ENCODE data around the gene PM20D2.

Gene PM20D2

DNA sequence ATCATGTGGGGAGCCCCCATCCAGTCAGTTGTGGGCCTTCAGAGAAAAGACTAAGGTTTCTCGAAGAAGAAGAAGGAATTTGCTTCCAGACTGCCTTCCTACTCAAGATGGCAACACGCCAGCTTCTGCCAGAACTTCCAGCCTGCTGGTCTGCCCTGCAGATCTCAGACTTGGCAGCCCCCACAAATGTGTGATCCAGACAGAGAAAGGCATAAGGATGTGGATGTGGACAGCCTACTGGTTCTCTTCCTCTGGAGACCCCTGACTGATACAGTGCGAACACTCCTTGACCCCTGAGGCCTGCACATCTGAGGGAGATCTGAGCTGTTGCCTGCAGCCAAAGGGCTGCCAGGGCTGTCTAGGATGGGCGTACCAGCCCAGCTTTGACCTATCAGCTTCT, 62.7 kb downstream of the PM20D2 start:
- no peaks in the 10 kb centered on the region for H3K4me1 Mint-ChIP-seq
- no peak for ATAC-seq
- no peak for DNase-seq
- H3K27me3 Mint-ChIP-seq = peaks cover 2% of the 10 kb centered on the region
- H3K36me3 Mint-ChIP-seq (ENCODE audit: low read depth) = no peaks in the 10 kb centered on the region
- H3K4me3 Mint-ChIP-seq = no peak overlapping the region
- H3K27ac Mint-ChIP-seq = no peak overlapping the region
- no peaks in the 10 kb centered on the region for H3K9me3 Mint-ChIP-seq

DNA sequence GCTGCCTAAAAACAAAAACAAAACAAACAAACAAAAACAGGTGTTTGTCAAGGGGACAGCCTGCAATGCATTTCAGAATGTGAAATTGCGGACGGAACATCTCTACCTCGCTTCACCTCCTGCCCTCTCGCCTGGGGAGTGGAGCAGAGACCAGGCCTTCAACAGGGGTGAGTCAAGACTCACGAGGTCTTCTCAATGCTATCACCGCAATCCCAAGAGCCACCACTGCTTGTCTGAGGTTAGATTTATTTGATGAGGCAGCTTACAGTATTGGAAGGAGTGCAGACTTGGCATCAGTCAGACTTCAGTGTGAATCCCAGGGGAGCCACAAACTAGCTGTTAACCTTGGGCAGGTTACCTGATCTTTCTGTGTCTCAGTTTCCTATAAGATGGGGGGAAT, 63.6 kb downstream of the PM20D2 start:
- peaks cover 4% of the 10 kb centered on the region for H3K27me3 Mint-ChIP-seq
- no peak overlapping the region for H3K4me3 Mint-ChIP-seq
- ATAC-seq (no peak), DNase-seq (no peak)
- H3K36me3 Mint-ChIP-seq (ENCODE audit: low read depth) = no peaks in the 10 kb centered on the region
- H3K27ac Mint-ChIP-seq = no peak overlapping the region
- H3K4me1 Mint-ChIP-seq = no peaks in the 10 kb centered on the region
- no peaks in the 10 kb centered on the region for H3K9me3 Mint-ChIP-seq

DNA sequence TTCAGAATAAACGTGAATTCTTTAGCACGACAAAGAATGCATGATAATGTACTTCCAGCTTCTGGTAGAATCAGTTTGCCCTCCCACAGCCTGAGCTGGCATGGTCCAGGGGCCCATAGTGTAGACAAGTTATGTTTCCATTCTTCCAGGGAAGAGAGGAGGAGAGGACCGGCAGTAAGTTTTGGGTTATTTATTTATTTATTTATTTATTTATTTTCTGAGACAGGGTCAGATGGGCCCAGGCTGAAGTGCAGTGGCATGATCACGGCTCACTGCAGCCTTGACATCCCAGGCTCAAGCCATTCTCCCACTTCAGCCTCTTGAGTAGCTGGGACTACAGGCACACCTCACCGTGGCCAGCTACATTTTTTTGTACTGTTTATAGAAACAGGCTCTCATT, 66.6 kb downstream of the PM20D2 start:
- Mint-ChIP-seq H3K4me3 (no peak overlapping the region), H3K9me3 (no peaks in the 10 kb centered on the region), H3K4me1 (no peaks in the 10 kb centered on the region), H3K36me3 (ENCODE audit: low read depth) (no peaks in the 10 kb centered on the region), H3K27me3 (peaks cover 7% of the 10 kb centered on the region), H3K27ac (no peak overlapping the region)
- DNase-seq = no peak
- ATAC-seq = no peak

DNA sequence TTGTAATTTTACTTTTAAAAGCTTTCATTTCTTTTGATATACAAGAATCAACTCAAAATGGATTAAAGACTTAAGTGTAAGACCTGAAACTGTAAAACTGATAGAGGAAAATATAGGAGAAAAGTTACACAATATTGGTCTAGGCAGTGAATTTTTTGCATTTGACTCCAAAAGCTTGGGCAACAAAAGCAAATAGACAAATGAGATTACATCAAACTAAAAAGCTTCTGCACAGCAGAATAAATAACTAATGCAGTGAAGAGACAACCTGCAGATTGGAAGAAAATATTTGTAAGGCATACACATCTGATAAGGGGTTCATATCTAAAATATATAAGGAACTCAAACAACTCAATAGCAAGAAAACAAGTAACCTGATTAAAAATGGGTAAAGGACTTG, 68.3 kb downstream of the PM20D2 start:
- Mint-ChIP-seq H3K36me3 (ENCODE audit: low read depth) (no peaks in the 10 kb centered on the region), H3K27me3 (peaks cover 11% of the 10 kb centered on the region), H3K4me1 (no peaks in the 10 kb centered on the region), H3K9me3 (no peaks in the 10 kb centered on the region), H3K4me3 (no peak overlapping the region), H3K27ac (no peak overlapping the region)
- ATAC-seq = no peak
- no peak for DNase-seq
